ENCODE measurements around the gene CNTROB. TPM values are rescaled to one million over a fixed set of nuclear protein-coding genes. Genes with fewer than 3 reads are reported as not detected.

Gene CNTROB
- total and polyA plus RNA-seq, 10 of the 15 experiments (the other 5 are each of a cell fraction or from before 2014, with no cell fraction given) = 2.0 to 36.2 (median 28.2) TPM

GRCh38 chr17:7932483-7932891 is 481 bp downstream of the CNTROB start (continued):
- no peak for TF ChIP-seq ZNF687 (IDR thresholded peaks at IDR 0.05)

DNA sequence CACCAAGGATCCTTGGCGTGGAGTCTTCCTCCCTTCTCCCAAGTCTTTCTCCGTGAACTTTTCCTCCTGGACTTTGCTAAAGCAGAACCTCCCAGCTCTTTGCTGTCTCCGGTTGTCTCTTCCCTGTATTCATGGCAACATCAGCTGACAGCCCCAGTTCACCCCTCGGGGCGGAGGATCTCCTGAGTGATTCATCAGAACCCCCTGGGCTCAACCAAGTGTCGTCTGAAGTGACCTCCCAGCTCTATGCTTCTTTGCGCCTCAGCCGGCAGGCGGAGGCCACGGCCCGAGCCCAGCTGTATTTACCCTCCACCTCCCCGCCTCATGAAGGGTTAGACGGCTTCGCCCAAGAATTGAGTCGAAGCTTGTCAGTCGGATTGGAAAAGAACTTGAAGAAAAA is 943 bp downstream of the CNTROB start:
- SMC1A ChIA-PET (ENCODE audit: uncharacterized antibody, unreplicated experiment) = interaction anchor here (0.6 to 4.7 kb wide), 20 partner anchors 12 to 186 kb away, joined by 3 to 25 read pairs (median 5); partner anchors contain the start of genes NAA38 and RNF227
- CTCF ChIA-PET = interaction anchor here (0.6 to 8.9 kb wide), 22 partner anchors 11 to 481 kb away, joined by 3 to 76 read pairs (median 4); partner anchors contain the start of genes CYB5D1, GUCY2D, NAA38 and RNF227
- POLR2A ChIA-PET = interaction anchor here (0.5 to 3.4 kb wide), 21 partner anchors 10 to 448 kb away, joined by 3 to 27 read pairs (median 3); partner anchors contain the start of genes RNF227 and SLC25A35
- H3K9me3 ChIP-seq (replicated peaks; ENCODE audit: control insufficient read depth, insufficient read depth, low read length) = no peaks in the 10 kb centered on the region
- in situ Hi-C loops (cut with MboI) = no loop called here
- peak overlapping the region; percentile 98 for H3K4me3 ChIP-seq
- ATAC-seq = peak; percentile 24
- H3K27ac ChIP-seq (ENCODE audit: control insufficient read depth, insufficient read depth) = peak overlapping the region; percentile 96
- no TSS peak for BruUV-seq (replicated peaks)
- no peak for DNase-seq (ENCODE audit: low read depth, low spot score)
- 3% methylated on average over 16 of the region's 16 CpGs for WGBS (ENCODE audit: insufficient coverage, insufficient replicate concordance, low lambda C conversion rate, missing lambda C conversion rate)
- H3K27me3 ChIP-seq (replicated peaks in 1 of 2; ENCODE audit: control insufficient read depth in 2 of 2, insufficient read depth in 2 of 2, low read length in 1 of 2) = no peaks in the 10 kb centered on the region
- H2AFZ ChIP-seq (ENCODE audit: control insufficient read depth, low read depth, low read length) = peak overlapping the region; percentile 97
- RAD21 ChIA-PET (ENCODE audit: unreplicated experiment) = interaction anchor here (0.7 to 2.8 kb wide), 23 partner anchors 10 to 189 kb away, joined by 3 to 14 read pairs (median 5); partner anchors contain the start of genes CYB5D1, NAA38 and RNF227
- intact Hi-C loops (cut with micrococcal nuclease; ENCODE audit: unreplicated experiment) = loop anchor here (5.0 kb wide), 1 partner anchor 54 kb away; no protein-coding TSS in a partner anchor
- H3K36me3 ChIP-seq (ENCODE audit: control insufficient read depth in 2 of 2, insufficient read depth in 2 of 2, low read length in 1 of 2) = peaks cover 0 to 3% of the 10 kb centered on the region in 2 experiments; a peak in 1 of 4 replicates
- no peaks in the 10 kb centered on the region for H4K20me1 ChIP-seq (ENCODE audit: control insufficient read depth, insufficient read depth)
- H3K4me2 ChIP-seq (ENCODE audit: control insufficient read depth, insufficient read depth) = peak overlapping the region; percentile 51
- no peak for FAIRE-seq
- H3K4me1 ChIP-seq (ENCODE audit: control insufficient read depth, insufficient read depth, low read length) = peaks cover 8% of the 10 kb centered on the region
- peaks cover 31% of the 10 kb centered on the region for H3K79me2 ChIP-seq (ENCODE audit: control insufficient read depth, insufficient read depth, low read length)
- H3K9ac ChIP-seq (ENCODE audit: control insufficient read depth, insufficient read depth, low read length) = peak overlapping the region; percentile 97
- TF ChIP-seq PBX3 (IDR thresholded peaks at IDR 0.05; ENCODE audit: insufficient replicate concordance, low read depth, low read length) (peak; percentile 68), TAF1 (IDR thresholded peaks at IDR 0.05; ENCODE audit: borderline replicate concordance, low read depth, low read length) (no peak), TCF3 (IDR thresholded peaks at IDR 0.05; ENCODE audit: borderline replicate concordance, insufficient read depth, low read depth, low read length) (no peak), ATF2 (IDR thresholded peaks at IDR 0.05; ENCODE audit: low read length) (no peak), GATAD2B (conservative IDR thresholded peaks at IDR 0.05; ENCODE audit: low read depth) (no peak)
- TF ChIP-seq, protein P1, sequence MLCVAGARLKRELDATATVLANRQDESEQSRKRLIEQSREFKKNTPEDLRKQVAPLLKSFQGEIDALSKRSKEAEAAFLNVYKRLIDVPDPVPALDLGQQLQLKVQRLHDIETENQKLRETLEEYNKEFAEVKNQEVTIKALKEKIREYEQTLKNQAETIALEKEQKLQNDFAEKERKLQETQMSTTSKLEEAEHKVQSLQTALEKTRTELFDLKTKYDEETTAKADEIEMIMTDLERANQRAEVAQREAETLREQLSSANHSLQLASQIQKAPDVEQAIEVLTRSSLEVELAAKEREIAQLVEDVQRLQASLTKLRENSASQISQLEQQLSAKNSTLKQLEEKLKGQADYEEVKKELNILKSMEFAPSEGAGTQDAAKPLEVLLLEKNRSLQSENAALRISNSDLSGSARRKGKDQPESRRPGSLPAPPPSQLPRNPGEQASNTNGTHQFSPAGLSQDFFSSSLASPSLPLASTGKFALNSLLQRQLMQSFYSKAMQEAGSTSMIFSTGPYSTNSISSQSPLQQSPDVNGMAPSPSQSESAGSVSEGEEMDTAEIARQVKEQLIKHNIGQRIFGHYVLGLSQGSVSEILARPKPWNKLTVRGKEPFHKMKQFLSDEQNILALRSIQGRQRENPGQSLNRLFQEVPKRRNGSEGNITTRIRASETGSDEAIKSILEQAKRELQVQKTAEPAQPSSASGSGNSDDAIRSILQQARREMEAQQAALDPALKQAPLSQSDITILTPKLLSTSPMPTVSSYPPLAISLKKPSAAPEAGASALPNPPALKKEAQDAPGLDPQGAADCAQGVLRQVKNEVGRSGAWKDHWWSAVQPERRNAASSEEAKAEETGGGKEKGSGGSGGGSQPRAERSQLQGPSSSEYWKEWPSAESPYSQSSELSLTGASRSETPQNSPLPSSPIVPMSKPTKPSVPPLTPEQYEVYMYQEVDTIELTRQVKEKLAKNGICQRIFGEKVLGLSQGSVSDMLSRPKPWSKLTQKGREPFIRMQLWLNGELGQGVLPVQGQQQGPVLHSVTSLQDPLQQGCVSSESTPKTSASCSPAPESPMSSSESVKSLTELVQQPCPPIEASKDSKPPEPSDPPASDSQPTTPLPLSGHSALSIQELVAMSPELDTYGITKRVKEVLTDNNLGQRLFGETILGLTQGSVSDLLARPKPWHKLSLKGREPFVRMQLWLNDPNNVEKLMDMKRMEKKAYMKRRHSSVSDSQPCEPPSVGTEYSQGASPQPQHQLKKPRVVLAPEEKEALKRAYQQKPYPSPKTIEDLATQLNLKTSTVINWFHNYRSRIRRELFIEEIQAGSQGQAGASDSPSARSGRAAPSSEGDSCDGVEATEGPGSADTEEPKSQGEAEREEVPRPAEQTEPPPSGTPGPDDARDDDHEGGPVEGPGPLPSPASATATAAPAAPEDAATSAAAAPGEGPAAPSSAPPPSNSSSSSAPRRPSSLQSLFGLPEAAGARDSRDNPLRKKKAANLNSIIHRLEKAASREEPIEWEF (IDR thresholded peaks at IDR 0.05; ENCODE audit: insufficient replicate concordance, low read depth, low read length) = no peak
